PC-3 (cell line): ENCODE results near the gene MAMLD1. TPM values are rescaled to one million over a fixed set of nuclear protein-coding genes. Genes with fewer than 3 reads are reported as not detected.

ENCODE experiments used
- ATAC-seq: fragments of 200-7000 bp; cut with Tn5 transposase; 2 replicates; pipeline ENCODE4 v1.9.1; 2020; ENCODE audit warnings: mild to moderate bottlenecking, moderate library complexity
- BruUV-seq: library from RNA; stranded (reverse); fragments of 400-500 nt; replicated peaks from 2 replicates; lab custom pipeline; 2021; lab: Mats Ljungman, UMichigan
- CTCF ChIA-PET: fragments of 300-600 bp; sonication (Branson Sonifier 250); formaldehyde crosslinking; loops from one replicate; lab custom pipeline; 2022; ENCODE audit warnings: antibody characterized with exemption; lab: Charles Lee
- POLR2A ChIA-PET: fragments of 300-600 bp; sonication (Branson Sonifier 250); formaldehyde crosslinking; loops from one replicate; lab custom pipeline; 2022; ENCODE audit warnings: antibody characterized with exemption; ENCODE audit not compliant: unreplicated experiment; lab: Charles Lee
- DNase-seq: peaks from one replicate; pipeline ENCODE4 v3.0.0-alpha.2; 2015
- H2AFZ ChIP-seq: fragments of 300-600 bp; sonication (generic); 2 replicates; pipeline ENCODE4 v1.6.0; 2016; ENCODE audit warnings: antibody characterized with exemption, low read length
- H3F3A ChIP-seq: fragments of 300-600 bp; sonication (generic); one replicate; pipeline ENCODE4 v1.6.0; 2017; ENCODE audit warnings: antibody characterized with exemption, low read length, control low read depth, mild to moderate bottlenecking; ENCODE audit not compliant: unreplicated experiment
- H3K27ac ChIP-seq: fragments of 300-600 bp; sonication (generic); 2 replicates; pipeline ENCODE4 v1.5.1; 2016; ENCODE audit warnings: mild to moderate bottlenecking, low read length
- H3K27me3 ChIP-seq: fragments of 300-600 bp; sonication (generic); 2 replicates; pipeline ENCODE4 v1.6.1; 2016; ENCODE audit warnings: low read length, mixed read lengths
- H3K36me3 ChIP-seq: fragments of 300-600 bp; sonication (generic); 2 replicates; pipeline ENCODE4 v1.6.1; 2016; ENCODE audit warnings: low read depth, mixed run types, low read length, mixed read lengths
- H3K4me1 ChIP-seq: fragments of 300-600 bp; sonication (generic); 2 replicates; pipeline ENCODE4 v1.5.1; 2016; ENCODE audit warnings: low read length; ENCODE audit not compliant: insufficient read depth
- H3K4me2 ChIP-seq: fragments of 300-600 bp; sonication (generic); 2 replicates; pipeline ENCODE4 v1.6.0; 2016; ENCODE audit warnings: low read length
- H3K4me3 ChIP-seq: fragments of 300-600 bp; sonication (generic); 2 replicates; pipeline ENCODE4 v1.5.1; 2016; ENCODE audit warnings: mild to moderate bottlenecking, low read length, mixed read lengths
- H3K79me2 ChIP-seq: fragments of 300-600 bp; sonication (generic); 2 replicates; pipeline ENCODE4 v1.6.1; 2017; ENCODE audit warnings: low read length, mixed read lengths
- H3K9ac ChIP-seq: fragments of 300-600 bp; sonication (generic); 2 replicates; pipeline ENCODE4 v1.6.0; 2016; ENCODE audit warnings: mild to moderate bottlenecking, low read length
- H3K9me2 ChIP-seq: fragments of 300-600 bp; sonication (generic); replicated peaks from 2 replicates; pipeline ENCODE4 v1.6.1; 2016; ENCODE audit warnings: mixed run types, low read length, mixed read lengths
- H3K9me3 ChIP-seq: fragments of 300-600 bp; sonication (generic); 2 replicates; pipeline ENCODE4 v1.6.1; 2016; ENCODE audit warnings: low read length, mixed read lengths
- H4K20me1 ChIP-seq: fragments of 300-600 bp; sonication (generic); 2 replicates; pipeline ENCODE4 v1.6.1; 2016; ENCODE audit warnings: low read length, mixed read lengths
- EZH2 ChIP-seq: fragments of 300-600 bp; sonication (generic); IDR thresholded peaks from one replicate; pipeline ENCODE4 v1.6.1; 2017; ENCODE audit warnings: antibody characterized with exemption, mild to moderate bottlenecking, low read length; ENCODE audit not compliant: unreplicated experiment
- EZH2phosphoT487 ChIP-seq: fragments of 300-600 bp; sonication (generic); IDR thresholded peaks from 2 replicates; pipeline ENCODE4 v1.6.1; 2018; ENCODE audit warnings: mild to moderate bottlenecking, antibody characterized with exemption, low read length, borderline replicate concordance
- intact Hi-C: fragments of 100-400 bp; cut with micrococcal nuclease; formaldehyde crosslinking; loops from 2 replicates; pipeline ENCODE4 v1.9.0; 2023
- total RNA-seq: library from RNA; depleted of rRNA; stranded (reverse); fragments of >200 nt; gene quantifications from 2 replicates; pipeline ENCODE4 v1.2.3, GENCODE V29; 2014
- TF ChIP-seq, protein P1 (sequence below): fragments of 300-600 bp; sonication (generic); conservative IDR thresholded peaks from 2 replicates; pipeline ENCODE4 v1.5.1; 2017; ENCODE audit warnings: antibody characterized with exemption, low read depth, mild to moderate bottlenecking, low read length

Gene MAMLD1
- total RNA-seq, 1 experiment from 2014 or later, result 2.8 TPM

DNA sequence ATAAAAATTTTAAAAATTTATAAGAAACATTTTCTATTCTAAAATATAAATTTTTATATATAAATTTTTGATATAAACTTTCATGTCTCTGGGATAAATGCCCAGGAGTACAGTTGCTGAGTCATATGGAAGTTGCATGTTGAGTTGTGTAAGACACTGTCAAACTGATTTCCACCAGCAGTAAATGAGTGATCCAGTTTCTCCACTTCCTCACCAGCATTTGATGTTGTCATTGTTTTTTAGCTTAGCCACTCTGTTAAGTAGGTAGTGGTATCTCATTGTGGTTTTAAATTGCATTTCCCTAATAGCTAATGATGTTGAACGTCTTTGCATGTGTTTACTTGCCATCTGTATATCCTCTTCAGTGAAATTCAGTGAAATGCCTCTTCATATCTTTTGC is 66.5 kb downstream of the MAMLD1 start:
- CTCF ChIA-PET, result interaction anchor here (0.5 kb wide), 1 partner anchor 57 kb away, joined by 3 read pairs; no protein-coding TSS in a partner anchor
- Histone ChIP-seq H3K27ac (no peak overlapping the region), H3K9me3 (no peaks in the 10 kb centered on the region), H3K79me2 (peaks cover 5% of the 10 kb centered on the region; the same call in 1 of the 2 replicates), H3K27me3 (no peaks in the 10 kb centered on the region), H3F3A (no peaks in the 10 kb centered on the region), H3K4me3 (no peak overlapping the region), H3K4me2 (no peak overlapping the region), H3K4me1 (peaks cover 6% of the 10 kb centered on the region; the same call in 1 of the 2 replicates), H3K9ac (no peak overlapping the region), H3K9me2 (no peaks in the 10 kb centered on the region), H3K36me3 (no peaks in the 10 kb centered on the region), H2AFZ (no peak overlapping the region), H4K20me1 (no peaks in the 10 kb centered on the region)
- intact Hi-C loops, result no loop called here
- no TSS peak for BruUV-seq
- TF ChIP-seq, protein P1, sequence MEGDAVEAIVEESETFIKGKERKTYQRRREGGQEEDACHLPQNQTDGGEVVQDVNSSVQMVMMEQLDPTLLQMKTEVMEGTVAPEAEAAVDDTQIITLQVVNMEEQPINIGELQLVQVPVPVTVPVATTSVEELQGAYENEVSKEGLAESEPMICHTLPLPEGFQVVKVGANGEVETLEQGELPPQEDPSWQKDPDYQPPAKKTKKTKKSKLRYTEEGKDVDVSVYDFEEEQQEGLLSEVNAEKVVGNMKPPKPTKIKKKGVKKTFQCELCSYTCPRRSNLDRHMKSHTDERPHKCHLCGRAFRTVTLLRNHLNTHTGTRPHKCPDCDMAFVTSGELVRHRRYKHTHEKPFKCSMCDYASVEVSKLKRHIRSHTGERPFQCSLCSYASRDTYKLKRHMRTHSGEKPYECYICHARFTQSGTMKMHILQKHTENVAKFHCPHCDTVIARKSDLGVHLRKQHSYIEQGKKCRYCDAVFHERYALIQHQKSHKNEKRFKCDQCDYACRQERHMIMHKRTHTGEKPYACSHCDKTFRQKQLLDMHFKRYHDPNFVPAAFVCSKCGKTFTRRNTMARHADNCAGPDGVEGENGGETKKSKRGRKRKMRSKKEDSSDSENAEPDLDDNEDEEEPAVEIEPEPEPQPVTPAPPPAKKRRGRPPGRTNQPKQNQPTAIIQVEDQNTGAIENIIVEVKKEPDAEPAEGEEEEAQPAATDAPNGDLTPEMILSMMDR, result no peak
- TF ChIP-seq EZH2phosphoT487, result no peak
- peak; percentile 49; the same call in 1 of the 2 replicates for ATAC-seq
- DNase-seq, result peak; percentile 74
- POLR2A ChIA-PET, result no interaction called here

DNA sequence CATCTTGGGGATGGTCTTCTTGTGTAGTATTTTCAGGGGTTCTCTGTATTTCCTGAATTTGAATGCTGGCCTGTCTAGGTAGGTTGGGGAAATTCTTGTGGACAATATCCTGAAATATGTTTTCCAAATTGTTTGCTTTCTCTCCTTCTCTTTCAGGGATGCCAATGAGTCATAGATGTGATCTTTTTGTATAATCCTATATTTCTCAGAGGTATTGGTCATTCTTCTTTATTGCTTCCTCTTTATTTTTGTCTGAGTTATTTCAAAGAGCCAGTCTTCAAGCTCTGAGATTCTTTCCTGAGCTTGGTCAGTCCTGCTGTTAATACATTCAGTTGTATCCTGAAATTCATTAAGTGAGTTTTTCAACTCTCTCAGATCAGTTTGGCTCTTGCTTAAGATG is 73.1 kb downstream of the MAMLD1 start:
- DNase-seq (peak; percentile 55), ATAC-seq (peak; percentile 73)
- ChIA-PET POLR2A (no interaction called here), CTCF (no interaction called here)
- Histone ChIP-seq H3K4me1 (peaks cover 10% of the 10 kb centered on the region), H3K4me3 (no peak overlapping the region), H3K4me2 (no peak overlapping the region), H3K9me2 (no peaks in the 10 kb centered on the region), H4K20me1 (0 out of 2 replicates have a peak, but pooled peaks cover 3% of the 10 kb centered on the region), H3K27ac (0 out of 2 replicates have a peak overlapping the region, but pooled peaks have one; percentile 18), H3K36me3 (no peaks in the 10 kb centered on the region), H3F3A (no peaks in the 10 kb centered on the region), H3K9ac (no peak overlapping the region), H2AFZ (no peak overlapping the region), H3K27me3 (no peaks in the 10 kb centered on the region), H3K9me3 (no peaks in the 10 kb centered on the region), H3K79me2 (peaks cover 8% of the 10 kb centered on the region; the same call in 1 of the 2 replicates)
- no peak for TF ChIP-seq EZH2phosphoT487
- TF ChIP-seq, protein P1, result no peak
- TF ChIP-seq EZH2, result no peak
- BruUV-seq, result no TSS peak
- intact Hi-C loops, result no loop called here

DNA sequence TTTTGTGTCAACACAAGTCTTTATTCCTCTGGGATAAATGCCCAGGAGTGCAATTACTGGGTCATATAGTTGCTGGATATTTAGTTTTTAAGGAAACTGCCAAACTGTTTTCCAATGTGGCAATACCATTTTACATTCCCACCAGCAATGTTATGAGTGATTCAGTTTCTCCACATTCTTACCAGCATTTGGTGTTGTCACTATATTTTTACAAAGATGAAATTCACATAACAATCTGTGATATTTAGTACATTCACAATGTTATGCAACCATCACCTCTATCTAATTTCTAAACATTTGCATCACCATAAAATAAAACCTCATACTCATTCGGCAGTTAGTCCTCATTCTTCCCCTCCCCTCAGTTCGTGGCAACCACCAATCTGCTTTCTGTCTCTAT is 75.0 kb downstream of the MAMLD1 start:
- CTCF ChIA-PET, result no interaction called here
- H2AFZ ChIP-seq, result no peak overlapping the region
- no TSS peak for BruUV-seq
- no peak for ATAC-seq
- H3K79me2 ChIP-seq, result peaks cover 8% of the 10 kb centered on the region; the same call in 1 of the 2 replicates
- H3K4me2 ChIP-seq, result no peak overlapping the region
- DNase-seq, result no peak
- no peaks in the 10 kb centered on the region for H3K9me2 ChIP-seq
- H3K4me3 ChIP-seq, result no peak overlapping the region
- H3K36me3 ChIP-seq, result no peaks in the 10 kb centered on the region
- H3K9me3 ChIP-seq, result no peaks in the 10 kb centered on the region
- TF ChIP-seq, protein P1, result no peak
- TF ChIP-seq EZH2, result no peak
- intact Hi-C loops, result no loop called here
- H3K27ac ChIP-seq, result no peak overlapping the region
- H3K9ac ChIP-seq, result no peak overlapping the region
- H3F3A ChIP-seq, result no peaks in the 10 kb centered on the region
- 0 out of 2 replicates have a peak, but pooled peaks cover 3% of the 10 kb centered on the region for H4K20me1 ChIP-seq
- POLR2A ChIA-PET, result no interaction called here
- H3K4me1 ChIP-seq, result peaks cover 10% of the 10 kb centered on the region
- no peaks in the 10 kb centered on the region for H3K27me3 ChIP-seq
